Nephron (organoid): ENCODE data around the gene ACAT2.

Experiments used
- H3K27ac Mint-ChIP-seq, 3 experiments: 2 replicates each; pipeline ENCODE4 v1.8.0; 2020; ENCODE audit warnings: mixed read lengths in 3 of 3, mild to moderate bottlenecking in 2 of 3, moderate library complexity in 1 of 3
- H3K27me3 Mint-ChIP-seq: 2 replicates; pipeline ENCODE4 v1.8.0; 2021; ENCODE audit warnings: low read depth, mild to moderate bottlenecking, moderate library complexity, mixed read lengths
- H3K36me3 Mint-ChIP-seq: 2 replicates; pipeline ENCODE4 v1.8.0; 2020; ENCODE audit warnings: low read depth, mixed read lengths
- H3K4me1 Mint-ChIP-seq: 2 replicates; pipeline ENCODE4 v1.8.0; 2020; ENCODE audit warnings: mixed read lengths
- H3K4me3 Mint-ChIP-seq, 3 experiments: 2 replicates each; pipeline ENCODE4 v1.8.0; 2020; ENCODE audit warnings: mild to moderate bottlenecking in 3 of 3, mixed read lengths in 3 of 3, moderate library complexity in 2 of 3
- H3K9me3 Mint-ChIP-seq: 2 replicates; pipeline ENCODE4 v1.8.0; 2020; ENCODE audit warnings: mixed read lengths
- TF ChIP-seq, protein P1 (sequence below), 3 experiments: fragments of 200-600 bp; sonication (generic); IDR thresholded peaks; one replicate each; pipeline ENCODE4 v1.5.0; 2021; ENCODE audit warnings: antibody characterized with exemption in 3 of 3; ENCODE audit not compliant: unreplicated experiment in 3 of 3

Gene ACAT2

DNA sequence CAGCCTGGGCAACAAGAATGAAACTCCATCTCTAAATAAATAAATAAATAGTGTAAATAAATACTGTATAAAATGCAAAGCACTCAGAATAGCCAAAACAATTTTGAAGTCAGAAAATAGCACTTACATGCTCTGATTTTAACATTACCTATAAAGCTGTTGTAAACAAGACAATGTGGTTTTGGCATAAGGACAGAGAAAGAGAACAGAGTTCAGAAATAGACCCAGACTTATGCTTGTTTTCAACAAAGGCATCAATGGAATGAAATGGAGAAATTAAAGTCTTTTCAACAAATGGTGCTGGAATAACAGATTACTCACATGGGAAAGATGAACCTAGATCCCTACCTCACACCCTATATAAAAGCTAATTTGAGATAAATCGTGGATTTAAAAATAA, 10.4 kb downstream of the ACAT2 start:
- Mint-ChIP-seq H3K36me3 (peaks cover 87% of the 10 kb centered on the region), H3K9me3 (peaks cover 9% of the 10 kb centered on the region), H3K4me1 (no peaks in the 10 kb centered on the region), H3K27me3 (peaks cover 3% of the 10 kb centered on the region), H3K27ac (no peak overlapping the region), H3K4me3 (no peak overlapping the region)
- TF ChIP-seq, protein P1, sequence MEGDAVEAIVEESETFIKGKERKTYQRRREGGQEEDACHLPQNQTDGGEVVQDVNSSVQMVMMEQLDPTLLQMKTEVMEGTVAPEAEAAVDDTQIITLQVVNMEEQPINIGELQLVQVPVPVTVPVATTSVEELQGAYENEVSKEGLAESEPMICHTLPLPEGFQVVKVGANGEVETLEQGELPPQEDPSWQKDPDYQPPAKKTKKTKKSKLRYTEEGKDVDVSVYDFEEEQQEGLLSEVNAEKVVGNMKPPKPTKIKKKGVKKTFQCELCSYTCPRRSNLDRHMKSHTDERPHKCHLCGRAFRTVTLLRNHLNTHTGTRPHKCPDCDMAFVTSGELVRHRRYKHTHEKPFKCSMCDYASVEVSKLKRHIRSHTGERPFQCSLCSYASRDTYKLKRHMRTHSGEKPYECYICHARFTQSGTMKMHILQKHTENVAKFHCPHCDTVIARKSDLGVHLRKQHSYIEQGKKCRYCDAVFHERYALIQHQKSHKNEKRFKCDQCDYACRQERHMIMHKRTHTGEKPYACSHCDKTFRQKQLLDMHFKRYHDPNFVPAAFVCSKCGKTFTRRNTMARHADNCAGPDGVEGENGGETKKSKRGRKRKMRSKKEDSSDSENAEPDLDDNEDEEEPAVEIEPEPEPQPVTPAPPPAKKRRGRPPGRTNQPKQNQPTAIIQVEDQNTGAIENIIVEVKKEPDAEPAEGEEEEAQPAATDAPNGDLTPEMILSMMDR (IDR thresholded peaks at IDR 0.05; ENCODE audit: unreplicated experiment in 3 of 3), result no peak

DNA sequence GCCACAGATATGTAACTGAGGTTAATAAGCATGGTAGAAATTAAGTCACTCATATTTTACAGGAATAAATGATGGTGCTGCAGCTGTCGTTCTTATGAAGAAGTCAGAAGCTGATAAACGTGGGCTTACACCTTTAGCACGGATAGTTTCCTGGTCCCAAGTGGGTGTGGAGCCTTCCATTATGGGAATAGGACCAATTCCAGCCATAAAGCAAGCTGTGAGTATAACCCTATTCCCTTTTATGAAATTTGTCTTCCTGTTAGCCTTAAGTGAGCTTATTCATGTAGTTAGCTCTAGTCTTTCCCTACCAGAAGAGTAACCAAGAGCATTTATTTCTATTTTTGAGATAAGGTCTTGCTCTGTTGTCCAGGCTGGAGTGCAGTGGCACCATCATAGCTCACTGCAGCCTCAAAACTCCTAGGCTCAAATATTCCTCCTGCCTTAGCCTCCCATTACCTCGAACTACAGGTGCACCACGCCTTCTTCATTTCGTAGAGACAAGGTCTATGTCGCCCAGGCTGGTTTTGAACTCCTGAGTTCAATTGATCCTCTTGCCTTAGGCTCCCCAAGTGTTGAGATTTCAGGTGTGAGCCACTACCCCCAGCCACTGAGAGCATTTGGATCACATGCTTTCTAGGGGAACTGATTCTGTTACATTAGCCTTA, 15.5 kb downstream of the ACAT2 start:
- H3K4me3 Mint-ChIP-seq, result no peak overlapping the region
- TF ChIP-seq, protein P1 (IDR thresholded peaks at IDR 0.05; ENCODE audit: unreplicated experiment in 3 of 3), result no peak
- H3K36me3 Mint-ChIP-seq, result peaks cover 76% of the 10 kb centered on the region
- H3K27me3 Mint-ChIP-seq, result no peaks in the 10 kb centered on the region
- H3K27ac Mint-ChIP-seq, result no peak overlapping the region
- no peaks in the 10 kb centered on the region for H3K4me1 Mint-ChIP-seq
- no peaks in the 10 kb centered on the region for H3K9me3 Mint-ChIP-seq

DNA sequence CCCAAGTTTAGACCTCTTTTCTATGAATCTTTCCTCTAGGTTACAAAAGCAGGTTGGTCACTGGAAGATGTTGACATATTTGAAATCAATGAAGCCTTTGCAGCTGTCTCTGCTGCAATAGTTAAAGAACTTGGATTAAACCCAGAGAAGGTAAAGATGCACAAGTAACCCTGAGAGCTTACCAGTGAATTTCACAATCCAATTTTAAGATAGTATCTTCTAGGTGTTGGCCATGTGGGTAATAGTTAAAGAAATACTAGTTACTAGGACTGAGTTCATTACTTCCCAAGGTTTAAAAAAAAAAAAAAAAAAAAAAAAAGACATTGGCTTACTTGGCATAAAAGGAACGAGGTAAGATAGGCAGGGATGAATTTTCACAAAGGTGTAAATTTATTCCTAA, 16.3 kb downstream of the ACAT2 start:
- H3K4me1 Mint-ChIP-seq, result no peaks in the 10 kb centered on the region
- no peaks in the 10 kb centered on the region for H3K9me3 Mint-ChIP-seq
- peaks cover 82% of the 10 kb centered on the region for H3K36me3 Mint-ChIP-seq
- TF ChIP-seq, protein P1 (IDR thresholded peaks at IDR 0.05; ENCODE audit: unreplicated experiment in 3 of 3), result no peak
- H3K27me3 Mint-ChIP-seq, result no peaks in the 10 kb centered on the region
- no peak overlapping the region for H3K27ac Mint-ChIP-seq
- H3K4me3 Mint-ChIP-seq, result no peak overlapping the region

DNA sequence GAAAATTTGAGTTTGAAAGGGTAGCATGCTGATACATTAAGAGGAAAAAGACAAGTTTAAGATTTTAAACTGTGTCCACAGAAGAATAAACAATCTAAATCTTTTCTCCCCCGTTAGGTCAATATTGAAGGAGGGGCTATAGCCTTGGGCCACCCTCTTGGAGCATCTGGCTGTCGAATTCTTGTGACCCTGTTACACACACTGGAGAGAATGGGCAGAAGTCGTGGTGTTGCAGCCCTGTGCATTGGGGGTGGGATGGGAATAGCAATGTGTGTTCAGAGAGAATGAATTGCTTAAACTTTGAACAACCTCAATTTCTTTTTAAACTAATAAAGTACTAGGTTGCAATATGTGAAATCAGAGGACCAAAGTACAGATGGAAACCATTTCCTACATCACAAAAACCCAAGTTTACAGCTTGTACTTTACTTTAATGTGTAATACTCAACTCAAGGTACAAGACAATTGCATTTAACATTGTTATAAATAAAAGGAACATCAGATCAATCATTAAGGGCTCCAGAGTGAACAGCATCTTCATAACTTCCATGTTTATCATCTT, 16.8 kb downstream of the ACAT2 start:
- H3K27me3 Mint-ChIP-seq, result no peaks in the 10 kb centered on the region
- TF ChIP-seq, protein P1 (IDR thresholded peaks at IDR 0.05; ENCODE audit: unreplicated experiment in 3 of 3), result no peak
- no peaks in the 10 kb centered on the region for H3K9me3 Mint-ChIP-seq
- peaks cover 83% of the 10 kb centered on the region for H3K36me3 Mint-ChIP-seq
- H3K4me1 Mint-ChIP-seq, result no peaks in the 10 kb centered on the region
- no peak overlapping the region for H3K4me3 Mint-ChIP-seq
- H3K27ac Mint-ChIP-seq, result no peak overlapping the region

DNA sequence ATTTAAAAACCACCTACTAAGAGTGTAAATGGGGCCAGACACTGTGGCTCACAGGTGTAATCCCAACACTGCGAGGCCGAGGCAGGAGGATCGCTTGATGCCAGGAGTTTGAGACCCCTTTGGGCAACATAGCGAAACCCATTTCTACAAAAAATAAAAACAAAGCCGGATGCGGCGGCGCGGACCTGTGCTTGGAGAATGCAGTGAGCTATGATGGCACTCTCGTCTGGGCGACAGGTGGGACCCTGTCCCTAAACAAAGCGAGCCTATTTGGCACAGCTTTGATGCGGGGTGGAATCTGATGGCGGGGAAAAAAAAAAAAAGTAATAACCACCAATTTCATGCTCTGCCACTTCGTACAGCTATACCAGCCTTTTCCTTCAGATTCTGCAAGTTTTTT, 26.4 kb downstream of the ACAT2 start:
- Mint-ChIP-seq H3K4me1 (peaks cover 46% of the 10 kb centered on the region), H3K36me3 (peaks cover 57% of the 10 kb centered on the region), H3K9me3 (no peaks in the 10 kb centered on the region), H3K4me3 (peak overlapping the region; percentile 96 to 98 (median 97)), H3K27me3 (no peaks in the 10 kb centered on the region), H3K27ac (peak overlapping the region; percentile 60 to 84 (median 79))
- TF ChIP-seq, protein P1 (IDR thresholded peaks at IDR 0.05; ENCODE audit: unreplicated experiment in 3 of 3), result no peak
